ENCODE data around the gene ACY1. TPM values are rescaled to one million over a fixed set of nuclear protein-coding genes. Genes with fewer than 3 reads are reported as not detected.

Gene ACY1
- total RNA-seq, 1 donor from 2014 or later = 95.8 TPM

DNA sequence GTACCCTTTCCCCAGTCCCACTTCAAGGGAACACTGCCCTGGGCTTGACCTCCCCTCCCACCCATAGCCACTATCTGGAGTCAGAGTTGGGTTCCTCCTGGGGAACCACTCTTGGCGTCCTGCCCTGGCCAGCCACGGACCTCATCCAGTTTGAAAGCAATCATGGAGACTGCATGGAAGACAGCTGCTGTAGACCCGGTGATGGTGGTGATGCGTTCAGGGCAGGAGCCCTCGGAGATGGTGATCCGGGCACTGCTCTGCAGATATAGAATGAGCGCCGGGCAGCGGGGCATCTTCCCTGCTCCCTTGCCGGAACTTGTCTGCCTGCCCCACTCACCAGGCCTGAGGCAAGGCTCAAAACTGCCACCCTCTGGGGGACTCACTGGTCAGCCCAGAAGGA is 22.9 kb upstream of the ACY1 start:
- H3K4me3 ChIP-seq (ENCODE audit: low read depth, low read length) = no peak overlapping the region
- DNase-seq (ENCODE audit: low read depth) = no peak
- TF ChIP-seq CTCF (conservative IDR thresholded peaks at IDR 0.05; ENCODE audit: low read depth, low read length) = no peak

DNA sequence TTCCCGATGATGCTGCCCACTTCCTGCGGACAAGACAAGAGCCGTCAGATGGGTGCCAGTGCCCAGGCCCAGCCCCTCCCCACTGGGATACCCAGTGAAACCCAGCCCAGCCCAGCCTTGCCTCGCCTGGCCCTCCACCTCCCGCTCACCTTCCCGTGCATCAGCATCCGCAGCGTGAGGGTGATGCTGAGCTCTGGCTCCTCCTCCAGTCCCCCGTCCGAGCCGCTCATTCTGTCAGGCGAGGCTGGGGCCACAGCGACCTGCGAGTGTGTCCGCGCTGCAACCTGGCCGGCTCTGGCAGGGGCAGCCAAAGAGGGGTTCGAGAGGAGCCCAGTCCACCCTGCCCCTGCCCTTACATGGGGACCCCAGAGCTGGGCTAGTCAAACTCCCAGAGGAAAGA is 22.3 kb upstream of the ACY1 start:
- H3K4me3 ChIP-seq (ENCODE audit: low read depth, low read length) = no peak overlapping the region
- no peak for TF ChIP-seq CTCF (conservative IDR thresholded peaks at IDR 0.05; ENCODE audit: low read depth, low read length)
- no peak for DNase-seq (ENCODE audit: low read depth)

DNA sequence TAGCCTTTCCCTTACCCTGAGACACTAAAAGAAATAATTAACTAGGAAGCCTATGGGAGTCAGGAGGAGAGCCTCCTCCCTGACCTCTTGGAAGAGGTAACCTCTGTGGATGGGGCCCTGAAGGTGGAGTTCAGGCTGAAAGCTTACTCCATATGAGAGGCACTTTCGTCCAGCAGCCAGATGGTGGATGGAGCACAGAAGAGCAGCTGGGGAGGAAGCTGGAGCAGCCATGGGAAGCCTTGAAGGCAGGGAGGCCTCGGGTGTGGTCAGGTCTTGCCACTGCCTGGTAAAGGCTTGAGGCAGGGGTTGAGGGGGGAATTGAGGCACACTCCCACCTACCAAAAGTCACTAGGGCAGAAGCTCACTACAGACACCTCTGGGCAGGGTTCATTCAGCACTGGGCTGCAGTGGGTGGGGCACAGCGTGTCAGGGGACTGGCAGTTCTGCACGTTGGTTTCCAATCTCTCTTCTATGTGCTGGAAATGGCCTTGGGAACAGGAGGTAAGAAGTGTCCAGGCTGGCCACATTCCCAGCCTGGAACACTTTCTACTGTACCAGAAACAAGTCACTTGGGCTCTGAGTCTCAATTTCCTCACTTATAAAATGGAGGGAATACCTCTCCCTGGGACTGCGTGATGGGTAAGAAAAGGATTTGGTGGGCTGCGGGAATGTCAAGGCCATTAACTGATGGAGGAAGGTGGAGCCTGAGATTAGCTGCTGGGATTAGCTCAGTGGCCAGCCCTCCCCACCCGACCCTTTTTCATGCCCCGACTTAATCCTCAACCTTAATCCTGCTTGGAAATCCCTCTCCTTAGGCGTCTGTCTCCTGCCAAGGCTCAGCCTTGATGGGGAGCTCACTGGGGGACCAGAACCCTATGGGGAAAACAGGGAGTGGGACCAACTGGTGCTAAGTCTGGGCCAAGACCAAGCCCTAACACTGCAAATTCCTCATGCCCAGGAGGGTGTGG is 21.4 kb upstream of the ACY1 start:
- no peak for DNase-seq (ENCODE audit: low read depth)
- no peak for TF ChIP-seq CTCF (conservative IDR thresholded peaks at IDR 0.05; ENCODE audit: low read depth, low read length)
- no peak overlapping the region for H3K4me3 ChIP-seq (ENCODE audit: low read depth, low read length)

DNA sequence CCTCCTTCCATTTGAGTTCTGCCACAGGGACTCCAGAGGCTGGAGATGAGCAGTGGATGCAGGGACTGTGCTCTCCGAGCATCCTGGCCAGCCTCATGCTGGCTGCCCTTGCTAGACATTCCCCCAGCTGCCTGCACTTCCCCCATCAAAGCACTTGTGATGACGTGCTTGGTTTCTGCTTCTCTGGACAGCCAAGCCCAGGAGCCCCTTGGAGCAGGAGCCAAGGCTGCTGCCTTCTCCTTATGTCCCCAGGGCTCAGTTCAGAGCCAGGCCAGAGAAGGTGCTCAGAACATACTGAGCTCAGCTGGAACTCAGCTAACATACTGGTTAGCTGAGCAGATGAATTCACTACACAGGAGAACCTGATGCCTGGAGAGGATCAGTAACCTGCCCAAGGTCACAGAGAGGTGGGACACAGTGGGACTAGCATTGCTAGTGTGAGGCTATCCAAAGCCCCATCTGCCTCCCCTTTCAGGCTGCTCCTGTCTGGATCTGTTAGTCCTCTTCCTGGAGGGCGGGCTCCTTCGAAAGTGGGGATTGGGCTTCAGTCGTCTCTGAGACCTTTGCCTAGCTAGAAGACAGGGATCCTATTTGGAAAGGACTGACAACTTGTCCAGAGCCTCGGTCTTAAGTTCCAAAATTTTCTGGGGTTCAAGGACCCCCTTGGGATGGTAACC is 20.3 kb upstream of the ACY1 start:
- H3K4me3 ChIP-seq (ENCODE audit: low read depth, low read length) = no peak overlapping the region
- TF ChIP-seq CTCF (conservative IDR thresholded peaks at IDR 0.05; ENCODE audit: low read depth, low read length) = no peak
- no peak for DNase-seq (ENCODE audit: low read depth)

DNA sequence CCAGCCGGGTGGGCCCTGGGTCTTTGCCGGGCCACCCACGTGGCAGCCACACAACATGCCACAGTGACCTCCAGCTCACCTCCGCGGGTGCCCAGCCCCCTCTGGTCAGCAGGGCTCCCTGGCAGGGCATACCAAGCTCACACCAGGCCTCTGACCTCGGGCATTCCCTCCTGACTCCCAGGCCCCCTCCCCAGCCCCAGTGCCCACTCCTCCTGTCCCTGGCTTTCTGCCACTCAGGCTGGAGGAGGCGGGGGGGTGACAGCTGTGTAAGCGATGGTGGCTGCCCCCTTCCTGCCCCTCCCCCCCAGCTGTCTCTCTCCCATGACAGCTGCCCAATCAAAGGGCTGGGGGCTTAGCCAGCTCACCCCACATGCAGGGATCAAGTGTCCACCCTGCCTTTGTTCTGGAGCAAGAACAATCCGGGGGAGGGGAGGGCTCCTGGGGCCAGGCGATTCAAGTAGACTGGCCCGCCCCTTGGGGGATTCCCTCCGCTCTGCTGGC is 19.3 kb upstream of the ACY1 start:
- H3K4me3 ChIP-seq (ENCODE audit: low read depth, low read length) = no peak overlapping the region
- TF ChIP-seq CTCF (conservative IDR thresholded peaks at IDR 0.05; ENCODE audit: low read depth, low read length) = no peak
- no peak for DNase-seq (ENCODE audit: low read depth)

DNA sequence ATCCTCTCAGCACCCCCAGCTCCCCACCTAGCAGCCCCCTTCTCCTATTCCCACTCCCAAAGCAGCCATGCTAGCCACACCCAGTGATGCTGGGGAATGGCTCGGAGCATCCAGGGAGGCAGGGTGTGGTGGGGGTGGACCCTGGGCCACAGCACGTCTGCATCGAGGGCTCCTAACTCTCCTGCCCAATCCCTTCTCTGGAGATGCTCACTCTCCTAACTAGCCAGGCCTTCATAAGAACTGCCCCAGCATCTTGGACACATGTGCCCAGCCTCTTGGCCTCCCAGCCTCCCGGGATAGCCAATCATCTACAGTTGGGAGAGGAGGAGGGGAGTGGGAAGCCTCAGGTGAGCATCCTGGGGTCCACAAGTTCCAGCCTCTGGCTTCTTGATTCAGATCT is 18.8 kb upstream of the ACY1 start:
- DNase-seq (ENCODE audit: low read depth) = no peak
- no peak overlapping the region for H3K4me3 ChIP-seq (ENCODE audit: low read depth, low read length)
- no peak for TF ChIP-seq CTCF (conservative IDR thresholded peaks at IDR 0.05; ENCODE audit: low read depth, low read length)
